Measurements from ENCODE around the gene HTR2C. TPM values are rescaled to one million over a fixed set of nuclear protein-coding genes. Genes with fewer than 3 reads are reported as not detected.

The HTR2C gene
- total and polyA plus RNA-seq, 7 donors, result not detected

GRCh38 chrX:114582698-114583395 lies 1.0 kb upstream of the HTR2C start:
- TF ChIP-seq CTCF (IDR thresholded peaks at IDR 0.05), result no peak
- peaks cover 0 to 90% (median 6%) of the 10 kb centered on the region in 3 donors for H3K27me3 ChIP-seq (ENCODE audit: insufficient read depth in 3 of 3, low read length in 2 of 3)
- ATAC-seq (no peak), DNase-seq (no peak)
- H3K4me3 ChIP-seq, result no peak overlapping the region
- H3K27ac ChIP-seq, result no peak overlapping the region
- intact Hi-C loops (cut with DNase I), result no loop called here
- no peaks in the 10 kb centered on the region for H3K36me3 ChIP-seq (ENCODE audit: insufficient read depth in 1 of 2, low read depth in 1 of 2)
- 7 to 13% (median 7%) methylated on average over 33 to 36 of the region's 36 CpGs for WGBS, 3 donors
- no peaks in the 10 kb centered on the region for H3K4me1 ChIP-seq
- H3K9me3 ChIP-seq, result no peaks in the 10 kb centered on the region

DNA sequence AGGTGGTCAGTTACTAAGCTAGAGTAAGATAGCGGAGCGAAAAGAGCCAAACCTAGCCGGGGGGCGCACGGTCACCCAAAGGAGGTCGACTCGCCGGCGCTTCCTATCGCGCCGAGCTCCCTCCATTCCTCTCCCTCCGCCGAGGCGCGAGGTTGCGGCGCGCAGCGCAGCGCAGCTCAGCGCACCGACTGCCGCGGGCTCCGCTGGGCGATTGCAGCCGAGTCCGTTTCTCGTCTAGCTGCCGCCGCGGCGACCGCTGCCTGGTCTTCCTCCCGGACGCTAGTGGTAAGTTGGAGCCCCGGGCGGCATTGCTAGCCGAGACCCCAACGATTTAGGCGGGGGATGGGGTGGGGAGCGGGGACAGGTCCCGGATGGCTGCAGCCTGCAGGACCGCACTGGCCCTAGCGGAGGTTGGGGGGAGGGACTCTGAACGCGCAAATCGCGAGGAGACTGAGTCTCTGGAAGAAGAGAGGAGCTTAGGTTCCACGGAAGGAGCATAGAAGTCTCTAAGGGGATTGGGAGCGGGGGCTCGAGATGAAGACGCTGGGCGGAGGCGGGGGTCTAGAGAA lies 573 bp downstream of the HTR2C start:
- intact Hi-C loops (cut with DNase I), result no loop called here
- no peak for TF ChIP-seq CTCF (IDR thresholded peaks at IDR 0.05)
- DNase-seq (no peak), ATAC-seq (no peak)
- no peaks in the 10 kb centered on the region for H3K36me3 ChIP-seq (ENCODE audit: insufficient read depth in 1 of 2, low read depth in 1 of 2)
- H3K4me1 ChIP-seq, result no peaks in the 10 kb centered on the region
- WGBS, 3 donors, result 0 to 11% (median 2%) methylated on average over 17 to 56 of the region's 56 CpGs
- H3K4me3 ChIP-seq, result no peak overlapping the region
- H3K27ac ChIP-seq, result no peak overlapping the region
- peaks cover 0 to 83% (median 6%) of the 10 kb centered on the region in 3 donors for H3K27me3 ChIP-seq (ENCODE audit: insufficient read depth in 3 of 3, low read length in 2 of 3)
- no peaks in the 10 kb centered on the region for H3K9me3 ChIP-seq

DNA sequence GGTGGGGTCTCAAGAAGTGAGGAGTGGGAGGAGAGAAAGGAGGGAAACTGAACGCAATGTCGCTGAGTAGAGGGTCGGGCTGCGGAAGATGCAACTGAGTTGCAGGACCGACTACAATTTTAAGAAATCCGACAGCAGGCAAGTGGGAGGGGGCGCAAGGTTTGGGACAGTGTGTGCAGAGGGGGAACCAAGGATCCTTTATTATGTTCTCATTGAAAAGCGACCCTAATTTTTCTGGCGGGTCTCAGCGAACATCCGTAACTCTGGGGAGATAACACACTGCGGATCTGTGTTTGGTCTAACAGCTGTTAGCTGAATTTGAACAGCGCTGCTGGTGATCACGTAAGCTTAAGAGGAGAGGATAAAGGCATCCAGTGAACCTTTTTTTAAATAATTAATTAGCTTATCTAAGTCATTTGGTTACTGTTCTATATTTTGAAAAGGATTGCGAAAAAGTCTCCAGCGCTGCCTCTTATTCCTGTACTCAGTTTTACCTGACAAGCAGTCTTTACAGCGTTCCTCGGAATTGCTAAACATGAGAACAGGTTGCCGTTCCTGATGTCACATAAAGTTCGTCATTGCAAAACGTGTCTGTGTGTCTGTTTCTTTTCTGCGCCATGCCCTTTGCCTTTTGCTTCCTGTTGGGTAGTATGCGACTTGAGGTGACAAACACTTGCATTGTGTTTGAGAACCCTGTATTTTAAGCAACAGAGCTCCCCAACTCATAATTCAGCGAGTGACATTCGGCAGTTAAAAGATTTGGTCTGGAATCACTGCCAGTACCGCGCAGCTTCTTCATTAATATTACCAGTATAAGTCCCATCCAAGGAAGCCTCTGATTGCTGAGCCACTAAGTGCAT lies 1.3 kb downstream of the HTR2C start:
- H3K4me3 ChIP-seq, result no peak overlapping the region
- intact Hi-C loops (cut with DNase I), result no loop called here

DNA sequence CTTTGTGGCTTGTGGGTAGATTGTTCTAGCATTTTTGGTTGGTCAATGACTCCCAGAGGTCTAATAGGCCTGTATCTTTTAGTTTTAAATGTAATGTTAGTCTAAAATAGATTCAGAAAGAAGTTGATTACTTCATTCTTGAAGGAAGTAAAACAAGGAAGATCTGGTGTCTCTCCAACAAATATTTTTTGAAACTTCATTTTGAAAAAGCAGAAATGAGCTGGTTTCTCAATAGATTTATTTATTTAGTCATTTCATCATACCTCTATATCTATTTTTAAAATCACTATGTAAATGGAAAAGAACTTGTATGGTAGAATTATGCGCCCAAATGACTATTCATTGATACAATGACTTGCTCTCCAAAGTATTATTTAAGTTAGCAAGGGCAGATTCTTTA lies 7.2 kb downstream of the HTR2C start:
- intact Hi-C loops (cut with DNase I), result no loop called here
- DNase-seq (no peak), ATAC-seq (no peak)
- no peak for TF ChIP-seq CTCF (IDR thresholded peaks at IDR 0.05)
- H3K27ac ChIP-seq, result no peak overlapping the region
- H3K9me3 ChIP-seq, result no peaks in the 10 kb centered on the region
- peaks cover 0 to 27% (median 0%) of the 10 kb centered on the region in 3 donors for H3K27me3 ChIP-seq (ENCODE audit: insufficient read depth in 3 of 3, low read length in 2 of 3)
- H3K4me1 ChIP-seq, result no peaks in the 10 kb centered on the region
- 86 to 89% (median 88%) methylated on average over 1 of the region's 1 CpG for WGBS, 3 donors
- no peak overlapping the region for H3K4me3 ChIP-seq
- no peaks in the 10 kb centered on the region for H3K36me3 ChIP-seq (ENCODE audit: insufficient read depth in 1 of 2, low read depth in 1 of 2)

More for the DNA sequence above, 1.3 kb downstream of the HTR2C start:
- no peak overlapping the region for H3K27ac ChIP-seq
- H3K36me3 ChIP-seq (ENCODE audit: insufficient read depth in 1 of 2, low read depth in 1 of 2), result no peaks in the 10 kb centered on the region
- H3K4me1 ChIP-seq, result no peaks in the 10 kb centered on the region
- no peak for ATAC-seq
- H3K27me3 ChIP-seq (ENCODE audit: insufficient read depth in 3 of 3, low read length in 2 of 3), result peaks cover 0 to 76% (median 6%) of the 10 kb centered on the region in 3 donors
- WGBS, 3 donors, result 3 to 12% (median 3%) methylated on average over 27 of the region's 27 CpGs
- TF ChIP-seq CTCF (IDR thresholded peaks at IDR 0.05), result no peak
- DNase-seq, result no peak
- H3K9me3 ChIP-seq, result no peaks in the 10 kb centered on the region
